ENCODE results near the gene LLPH.

Gene LLPH

DNA sequence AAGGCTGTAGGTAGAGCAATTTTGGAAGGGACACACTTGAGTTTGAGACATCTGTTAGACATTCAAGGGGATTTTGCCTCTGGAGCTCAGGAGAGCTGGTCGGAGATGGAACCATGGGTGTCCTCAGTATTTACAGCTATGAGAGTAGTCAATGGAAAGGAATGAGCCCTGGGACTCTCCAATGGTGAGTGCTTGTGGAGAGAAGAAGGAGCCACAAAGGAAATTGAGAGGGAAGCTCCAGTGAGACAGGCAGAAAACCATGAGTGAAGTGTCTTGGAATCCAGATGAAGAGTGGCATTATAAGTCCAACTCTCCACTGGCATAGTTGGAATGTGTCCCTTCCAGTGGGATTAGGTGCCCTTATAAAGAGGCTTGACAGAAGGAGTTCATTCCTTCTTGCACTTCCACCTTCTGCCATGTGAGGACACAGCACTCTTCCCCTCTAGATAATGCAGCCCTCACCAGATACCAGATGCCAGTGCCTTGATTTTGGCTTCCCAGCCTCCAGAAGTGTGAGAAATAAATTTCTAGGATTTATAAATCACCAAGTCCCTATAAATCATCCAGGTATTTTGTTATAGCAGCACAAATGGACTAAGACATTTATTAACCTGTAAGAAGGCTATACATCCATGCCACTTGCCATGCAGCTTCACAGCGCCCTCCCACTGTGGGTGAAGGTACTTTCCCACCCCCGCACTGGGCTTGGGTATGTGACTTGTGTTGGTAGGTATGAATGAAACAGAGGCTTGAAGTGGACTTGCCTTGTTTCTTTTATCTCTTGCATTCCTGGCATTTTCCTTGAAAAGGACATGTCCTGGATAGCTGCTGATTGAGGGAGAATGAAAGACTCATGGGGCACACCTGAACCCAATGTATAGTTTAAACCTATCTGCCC is 27.3 kb downstream of the LLPH start:
- no peak overlapping the region for H3K4me3 ChIP-seq (replicated peaks in 1 of 2; ENCODE audit: low read depth in 2 of 2, low read length in 2 of 2)
- DNase-seq (ENCODE audit: low read depth in 2 of 2), result no peak
- no peak for TF ChIP-seq CTCF (IDR thresholded peaks at IDR 0.05; ENCODE audit: low read depth, low read length)

- no peak overlapping the region for H3K4me3 ChIP-seq (replicated peaks in 1 of 2; ENCODE audit: low read depth in 2 of 2, low read length in 2 of 2)
Observed at GRCh38 chr12:66092559-66093269, 37.8 kb downstream of the LLPH start.

DNA sequence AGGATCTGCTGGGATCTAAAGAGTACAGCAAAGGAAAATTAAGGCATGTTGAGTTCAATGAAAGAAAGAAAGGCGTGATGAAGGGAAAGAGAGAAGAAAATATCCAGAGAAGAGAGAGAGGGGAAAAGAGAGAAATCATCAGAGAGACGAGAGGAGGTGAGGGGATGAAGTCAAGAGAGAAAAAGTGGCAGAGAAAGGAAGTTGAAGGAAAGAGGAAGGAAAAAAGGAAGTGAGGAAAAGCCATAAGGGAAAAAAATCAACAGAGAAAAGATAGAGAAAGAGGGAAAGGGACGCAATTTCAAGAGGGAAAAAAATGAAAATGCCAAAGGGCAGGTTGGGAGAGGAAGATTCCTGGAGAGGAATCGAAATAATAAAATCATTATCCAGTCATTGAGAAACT is 40.4 kb downstream of the LLPH start:
- H3K4me3 ChIP-seq (replicated peaks in 1 of 2; ENCODE audit: low read depth in 2 of 2, low read length in 2 of 2), result no peak overlapping the region
- no peak for TF ChIP-seq CTCF (IDR thresholded peaks at IDR 0.05; ENCODE audit: low read depth, low read length)
- no peak for DNase-seq (ENCODE audit: low read depth in 2 of 2)

More at GRCh38 chr12:66092559-66093269, 37.8 kb downstream of the LLPH start:
- no peak for TF ChIP-seq CTCF (IDR thresholded peaks at IDR 0.05; ENCODE audit: low read depth, low read length)
- peak in 1 of 2 donors; percentile 82 for DNase-seq (ENCODE audit: low read depth in 2 of 2)

GRCh38 chr12:66087365-66087943 is 43.1 kb downstream of the LLPH start:
- TF ChIP-seq CTCF (IDR thresholded peaks at IDR 0.05; ENCODE audit: low read depth, low read length), result peak; percentile 81
- DNase-seq (ENCODE audit: low read depth in 2 of 2), result peak; percentile 83 to 87
- H3K4me3 ChIP-seq (replicated peaks in 1 of 2; ENCODE audit: low read depth in 2 of 2, low read length in 2 of 2), result no peak overlapping the region

DNA sequence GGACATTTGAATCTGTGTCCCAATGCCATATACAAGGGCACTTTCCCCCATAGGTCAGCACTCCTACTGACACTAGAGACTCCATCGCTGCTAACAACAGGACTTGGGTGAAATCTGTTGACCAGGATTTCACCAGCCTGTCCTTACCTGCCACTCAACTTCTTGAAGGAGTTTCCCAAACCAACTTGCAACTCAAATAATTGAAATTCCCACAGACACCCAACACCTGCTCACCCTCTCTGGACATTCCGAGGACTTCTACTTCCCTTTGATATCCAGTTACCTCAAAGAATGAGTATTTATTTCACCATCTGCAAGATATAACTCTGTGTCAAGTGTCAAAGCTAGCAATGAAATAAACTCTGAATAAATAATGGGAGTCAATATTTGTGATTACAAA is 44.6 kb downstream of the LLPH start:
- no peak for TF ChIP-seq CTCF (IDR thresholded peaks at IDR 0.05; ENCODE audit: low read depth, low read length)
- no peak overlapping the region for H3K4me3 ChIP-seq (replicated peaks in 1 of 2; ENCODE audit: low read depth in 2 of 2, low read length in 2 of 2)
- no peak for DNase-seq (ENCODE audit: low read depth in 2 of 2)

- no peak for TF ChIP-seq CTCF (IDR thresholded peaks at IDR 0.05; ENCODE audit: low read depth, low read length)
- no peak overlapping the region for H3K4me3 ChIP-seq (replicated peaks in 1 of 2; ENCODE audit: low read depth in 2 of 2, low read length in 2 of 2)
Observed at GRCh38 chr12:66085213-66085612, 45.3 kb downstream of the LLPH start.

More at GRCh38 chr12:66085213-66085612, 45.3 kb downstream of the LLPH start:
- no peak for DNase-seq (ENCODE audit: low read depth in 2 of 2)

Data from cardiac fibroblast (primary cell).